H9 (cell line): ENCODE results near the gene ATP6V1B1. TPM values are rescaled to one million over a fixed set of nuclear protein-coding genes. Genes with fewer than 3 reads are reported as not detected.

Experiments used
- DNase-seq: peaks from one replicate; pipeline ENCODE4 v3.0.0-alpha.2; 2017
- H2AFZ ChIP-seq: one replicate; pipeline ENCODE4 v1.6.1; 2013; ENCODE audit warnings: mild to moderate bottlenecking, low read length, control low read depth, moderate library complexity
- H2AK5ac ChIP-seq: 2 replicates; pipeline ENCODE4 v1.6.1; 2013; ENCODE audit warnings: low read length, control low read depth, mixed read lengths; ENCODE audit not compliant: insufficient read length
- H2BK120ac ChIP-seq: one replicate; pipeline ENCODE4 v1.6.1; 2013; ENCODE audit warnings: low read depth, mild to moderate bottlenecking, low read length, control low read depth, inconsistent platforms; ENCODE audit not compliant: poor library complexity, severe bottlenecking
- H2BK12ac ChIP-seq: 2 replicates; pipeline ENCODE4 v1.6.1; 2013; ENCODE audit warnings: low read length, control low read depth, mixed read lengths, low read depth; ENCODE audit not compliant: insufficient read length
- H2BK15ac ChIP-seq: 2 replicates; pipeline ENCODE4 v1.6.1; 2013; ENCODE audit warnings: low read depth, low read length, control low read depth
- H2BK20ac ChIP-seq: one replicate; pipeline ENCODE4 v1.6.1; 2013; ENCODE audit warnings: low read depth, mild to moderate bottlenecking, low read length, control low read depth, inconsistent platforms; ENCODE audit not compliant: poor library complexity, severe bottlenecking
- H2BK5ac ChIP-seq: 2 replicates; pipeline ENCODE4 v1.6.1; 2013; ENCODE audit warnings: low read length, control low read depth, mixed read lengths; ENCODE audit not compliant: insufficient read length
- H3K14ac ChIP-seq: 2 replicates; pipeline ENCODE4 v1.6.1; 2013; ENCODE audit warnings: low read length, control low read depth; ENCODE audit not compliant: insufficient read depth
- H3K18ac ChIP-seq: 2 replicates; pipeline ENCODE4 v1.6.1; 2013; ENCODE audit warnings: low read depth, mild to moderate bottlenecking, mixed read lengths, low read length, control low read depth; ENCODE audit not compliant: insufficient read length
- H3K23ac ChIP-seq: 2 replicates; pipeline ENCODE4 v1.6.1; 2013; ENCODE audit warnings: low read length, control low read depth, mixed read lengths, low read depth; ENCODE audit not compliant: insufficient read length
- H3K23me2 ChIP-seq: 2 replicates; pipeline ENCODE4 v1.6.1; 2013; ENCODE audit warnings: low read depth, mild to moderate bottlenecking, mixed read lengths, low read length, control low read depth; ENCODE audit not compliant: insufficient read length, poor library complexity, severe bottlenecking
- H3K27ac ChIP-seq: 2 replicates; pipeline ENCODE4 v1.5.1; 2013; ENCODE audit warnings: low read length, control low read depth, mixed read lengths, low read depth; ENCODE audit not compliant: insufficient read length
- H3K27me3 ChIP-seq: 2 replicates; pipeline ENCODE4 v1.6.1; 2013; ENCODE audit warnings: low read length, control low read depth, inconsistent platforms; ENCODE audit not compliant: insufficient read depth
- H3K4ac ChIP-seq: 2 replicates; pipeline ENCODE4 v1.6.1; 2013; ENCODE audit warnings: low read depth, mild to moderate bottlenecking, control low read depth, inconsistent platforms, low read length, moderate library complexity
- H3K4me1 ChIP-seq: 2 replicates; pipeline ENCODE4 v1.6.1; 2013; ENCODE audit warnings: low read length, control low read depth, inconsistent platforms; ENCODE audit not compliant: insufficient read depth
- H3K4me2 ChIP-seq: 2 replicates; pipeline ENCODE4 v1.6.1; 2013; ENCODE audit warnings: low read length, control low read depth, mixed read lengths; ENCODE audit not compliant: insufficient read length, insufficient read depth
- H3K56ac ChIP-seq: 2 replicates; pipeline ENCODE4 v1.6.1; 2013; ENCODE audit warnings: low read depth, mild to moderate bottlenecking, mixed read lengths, low read length, control low read depth; ENCODE audit not compliant: insufficient read length
- H3K79me1 ChIP-seq: 2 replicates; pipeline ENCODE4 v1.6.1; 2013; ENCODE audit warnings: low read depth, mild to moderate bottlenecking, moderate library complexity, low read length, control low read depth, inconsistent platforms; ENCODE audit not compliant: insufficient read depth, poor library complexity, severe bottlenecking
- H3K79me2 ChIP-seq: 2 replicates; pipeline ENCODE4 v1.6.1; 2013; ENCODE audit warnings: low read length, control low read depth, inconsistent platforms; ENCODE audit not compliant: insufficient read depth
- H3K9ac ChIP-seq: 2 replicates; pipeline ENCODE4 v1.6.1; 2013; ENCODE audit warnings: low read length, control low read depth, mixed read lengths; ENCODE audit not compliant: insufficient read length; ENCODE audit errors: extremely low read depth
- H3K9me3 ChIP-seq: one replicate; pipeline ENCODE4 v1.6.1; 2013; ENCODE audit warnings: low read depth, low read length, inconsistent platforms; ENCODE audit not compliant: control insufficient read depth
- H3T11ph ChIP-seq: one replicate; pipeline ENCODE4 v1.6.1; 2013; ENCODE audit warnings: mild to moderate bottlenecking, low read length, control low read depth, inconsistent platforms
- H4K20me1 ChIP-seq: one replicate; pipeline ENCODE4 v1.6.1; 2013; ENCODE audit not compliant: control insufficient read depth, insufficient read length, insufficient read depth
- H4K5ac ChIP-seq: 2 replicates; pipeline ENCODE4 v1.6.1; 2013; ENCODE audit warnings: low read depth, mild to moderate bottlenecking, mixed read lengths, low read length, control low read depth; ENCODE audit not compliant: insufficient read length
- H4K8ac ChIP-seq: replicated peaks from 2 replicates; pipeline ENCODE4 v1.6.1; 2013; ENCODE audit warnings: low read length, control low read depth, mixed read lengths, low read depth; ENCODE audit not compliant: insufficient read length
- H4K91ac ChIP-seq: 2 replicates; pipeline ENCODE4 v1.6.1; 2013; ENCODE audit warnings: low read depth, mild to moderate bottlenecking, moderate library complexity, mixed read lengths, low read length, control low read depth; ENCODE audit not compliant: insufficient read length
- H3K27ac Mint-ChIP-seq, 3 experiments: 2 replicates in 2 of 3; 3 replicates in 1 of 3; pipeline ENCODE4 v1.8.0; 2020 to 2021; ENCODE audit warnings: mixed read lengths in 3 of 3, mild to moderate bottlenecking in 1 of 3, moderate library complexity in 1 of 3
- H3K27me3 Mint-ChIP-seq: 2 replicates; pipeline ENCODE4 v1.8.0; 2021; ENCODE audit warnings: low read depth, mild to moderate bottlenecking, moderate library complexity, mixed read lengths
- H3K36me3 Mint-ChIP-seq, 3 experiments: 2 replicates in 2 of 3; 3 replicates in 1 of 3; pipeline ENCODE4 v1.8.0; 2020 to 2021; ENCODE audit warnings: low read depth in 3 of 3, mixed read lengths in 3 of 3; ENCODE audit not compliant: insufficient read depth in 1 of 3
- H3K4me1 Mint-ChIP-seq, 2 experiments: 2 replicates each; pipeline ENCODE4 v1.8.0; 2020; ENCODE audit warnings: mixed read lengths in 2 of 2
- H3K4me3 Mint-ChIP-seq, 2 experiments: 2 replicates in 1 of 2; 3 replicates in 1 of 2; pipeline ENCODE4 v1.8.0; 2020 to 2021; ENCODE audit warnings: mild to moderate bottlenecking in 2 of 2, mixed read lengths in 2 of 2, moderate library complexity in 1 of 2
- H3K9me3 Mint-ChIP-seq, 2 experiments: 2 replicates in 1 of 2; 3 replicates in 1 of 2; pipeline ENCODE4 v1.8.0; 2020; ENCODE audit warnings: mild to moderate bottlenecking in 2 of 2, mixed read lengths in 2 of 2, moderate library complexity in 1 of 2
- CTCF ChIP-seq: fragments of 200-600 bp; sonication (generic); conservative IDR thresholded peaks from 3 replicates; pipeline ENCODE4 v1.8.0; 2021; ENCODE audit warnings: antibody characterized with exemption, mild to moderate bottlenecking
- WGBS: extraction: QIAGEN DNeasy Blood & Tissue Kit; methylation state at CpG from one replicate; pipeline ENCODE4 v1.1.7; 2013; ENCODE audit warnings: missing lambda C conversion rate, low lambda C conversion rate, mixed read lengths; ENCODE audit not compliant: insufficient read length; ENCODE audit errors: extremely low coverage; 5-methylcytosine and 5-hydroxymethylcytosine counted together
- total RNA-seq: library from RNA; stranded (reverse); gene quantifications from 2 replicates; pipeline ENCODE4 v1.2.1, GENCODE V29; 2021

Gene ATP6V1B1
- total RNA-seq, 1 experiment from 2014 or later: not detected

GRCh38 chr2:70897203-70897976 lies 38.3 kb upstream of the ATP6V1B1 start:
- no peak overlapping the region for H3T11ph ChIP-seq
- H4K5ac ChIP-seq: no peak overlapping the region
- H2BK12ac ChIP-seq: no peak overlapping the region
- no peak overlapping the region for H4K8ac ChIP-seq
- no peaks in the 10 kb centered on the region for H4K20me1 ChIP-seq
- no CpG with 5 or more reads among the region's 35 CpGs for WGBS
- Mint-ChIP-seq H3K36me3 (no peaks in the 10 kb centered on the region; a peak in 1 of 7 replicates), H3K4me1 (peaks cover 20 to 55% of the 10 kb centered on the region in 2 experiments), H3K27me3 (peaks cover 100% of the 10 kb centered on the region), H3K9me3 (peaks cover 2 to 9% of the 10 kb centered on the region in 2 experiments; a peak in 4 of 5 replicates), H3K4me3 (peak overlapping the region in 1 of 2 experiments; percentile 60; a peak in 2 of 5 replicates), H3K27ac (no peak overlapping the region)
- H3K4me1 ChIP-seq: peaks cover 4% of the 10 kb centered on the region; the same call in 1 of the 2 replicates
- H2BK5ac ChIP-seq: no peak overlapping the region
- peaks cover 96% of the 10 kb centered on the region for H3K27me3 ChIP-seq
- H3K9ac ChIP-seq: no peak overlapping the region
- H2BK15ac ChIP-seq: no peak overlapping the region; the same call in 1 of the 2 replicates
- no peak overlapping the region for H3K4ac ChIP-seq
- H3K79me2 ChIP-seq: no peaks in the 10 kb centered on the region
- no peak overlapping the region for H2BK120ac ChIP-seq
- H4K91ac ChIP-seq: no peak overlapping the region
- H3K4me2 ChIP-seq: no peak overlapping the region
- no peaks in the 10 kb centered on the region for H3K9me3 ChIP-seq
- no peak for TF ChIP-seq CTCF
- H3K18ac ChIP-seq: no peak overlapping the region
- H2AK5ac ChIP-seq: no peak overlapping the region
- no peak overlapping the region for H3K56ac ChIP-seq
- no peak for DNase-seq
- H3K14ac ChIP-seq: no peak overlapping the region
- H3K23me2 ChIP-seq: peaks cover 9% of the 10 kb centered on the region
- H3K27ac ChIP-seq: no peak overlapping the region
- H2BK20ac ChIP-seq: no peak overlapping the region
- H3K79me1 ChIP-seq: no peaks in the 10 kb centered on the region
- no peak overlapping the region for H2AFZ ChIP-seq
- H3K23ac ChIP-seq: no peak overlapping the region
